Breast epithelium (tissue), 3 donors: ENCODE results near the gene BOK.

Experiments used
- POLR2A ChIP-seq: fragments of 450-650 bp; IDR thresholded peaks from one replicate; pipeline ENCODE4 v1.6.1; 2016; ENCODE audit warnings: antibody characterized with exemption, mild to moderate bottlenecking, moderate library complexity
- POLR2AphosphoS5 ChIP-seq, 3 donors: sonication (generic); formaldehyde crosslinking; IDR thresholded peaks; one replicate each; pipeline ENCODE4 v1.6.1; 2017; ENCODE audit warnings: antibody characterized with exemption in 3 of 3
- TF ChIP-seq, protein P1 (sequence below), 3 donors: fragments of 450-650 bp; IDR thresholded peaks; one replicate each; pipeline ENCODE4 v1.5.1; 2016 to 2017; ENCODE audit warnings: antibody characterized with exemption in 3 of 3, mild to moderate bottlenecking in 3 of 3, moderate library complexity in 3 of 3

DNA sequence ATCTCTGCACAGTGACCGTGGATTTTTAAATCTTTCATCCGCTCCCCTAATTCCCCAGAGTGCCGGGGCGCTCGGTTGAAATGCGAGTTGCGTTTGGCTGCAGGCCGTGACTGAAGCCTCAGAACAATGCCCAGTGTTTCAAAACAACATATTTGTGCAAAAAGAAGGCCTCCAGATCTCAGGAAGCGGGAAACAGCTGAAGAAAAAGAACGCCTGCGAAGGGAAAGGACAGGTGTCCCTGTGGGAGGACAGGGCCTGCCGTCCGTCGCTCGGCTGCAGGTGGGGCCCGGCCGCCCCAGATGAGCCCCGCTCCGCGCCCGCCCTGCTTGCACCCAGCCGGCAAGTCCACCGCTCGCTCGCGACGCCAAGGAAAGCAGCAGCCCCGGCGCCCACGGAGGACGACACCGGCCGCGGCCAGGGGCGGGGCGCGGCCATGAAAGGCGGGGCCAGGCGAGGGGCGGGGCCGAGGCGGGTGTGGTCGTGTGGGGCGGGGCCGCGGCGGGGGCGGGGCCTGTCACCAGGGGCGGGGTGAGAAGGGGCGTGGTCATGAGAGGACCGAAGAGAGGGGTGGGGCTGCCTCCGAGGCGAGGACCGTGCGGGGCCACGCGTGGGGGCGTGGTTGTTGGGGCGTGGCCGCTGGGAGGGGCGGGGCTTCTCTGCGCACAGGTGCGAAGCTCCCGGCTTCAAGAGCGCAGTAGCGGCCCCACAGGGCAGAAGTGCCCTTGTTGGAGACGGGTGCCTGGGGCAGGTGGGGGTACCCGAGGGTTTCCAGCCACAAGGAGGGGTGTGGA lies 17.6 kb upstream of the BOK start:
- TF ChIP-seq, protein P1, sequence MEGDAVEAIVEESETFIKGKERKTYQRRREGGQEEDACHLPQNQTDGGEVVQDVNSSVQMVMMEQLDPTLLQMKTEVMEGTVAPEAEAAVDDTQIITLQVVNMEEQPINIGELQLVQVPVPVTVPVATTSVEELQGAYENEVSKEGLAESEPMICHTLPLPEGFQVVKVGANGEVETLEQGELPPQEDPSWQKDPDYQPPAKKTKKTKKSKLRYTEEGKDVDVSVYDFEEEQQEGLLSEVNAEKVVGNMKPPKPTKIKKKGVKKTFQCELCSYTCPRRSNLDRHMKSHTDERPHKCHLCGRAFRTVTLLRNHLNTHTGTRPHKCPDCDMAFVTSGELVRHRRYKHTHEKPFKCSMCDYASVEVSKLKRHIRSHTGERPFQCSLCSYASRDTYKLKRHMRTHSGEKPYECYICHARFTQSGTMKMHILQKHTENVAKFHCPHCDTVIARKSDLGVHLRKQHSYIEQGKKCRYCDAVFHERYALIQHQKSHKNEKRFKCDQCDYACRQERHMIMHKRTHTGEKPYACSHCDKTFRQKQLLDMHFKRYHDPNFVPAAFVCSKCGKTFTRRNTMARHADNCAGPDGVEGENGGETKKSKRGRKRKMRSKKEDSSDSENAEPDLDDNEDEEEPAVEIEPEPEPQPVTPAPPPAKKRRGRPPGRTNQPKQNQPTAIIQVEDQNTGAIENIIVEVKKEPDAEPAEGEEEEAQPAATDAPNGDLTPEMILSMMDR (IDR thresholded peaks at IDR 0.05), result no peak
- TF ChIP-seq POLR2A (no peak), POLR2AphosphoS5 (IDR thresholded peaks at IDR 0.05) (no peak)
